Measurements from ENCODE around the gene M1AP. TPM values are rescaled to one million over a fixed set of nuclear protein-coding genes. Genes with fewer than 3 reads are reported as not detected.

M1AP gene
- total and polyA plus RNA-seq, 9 of the 15 experiments (the other 6 are each of a cell fraction or from before 2014, with no cell fraction given), result 0.06 to 0.33 (median 0.11) TPM; not detected in 4

DNA sequence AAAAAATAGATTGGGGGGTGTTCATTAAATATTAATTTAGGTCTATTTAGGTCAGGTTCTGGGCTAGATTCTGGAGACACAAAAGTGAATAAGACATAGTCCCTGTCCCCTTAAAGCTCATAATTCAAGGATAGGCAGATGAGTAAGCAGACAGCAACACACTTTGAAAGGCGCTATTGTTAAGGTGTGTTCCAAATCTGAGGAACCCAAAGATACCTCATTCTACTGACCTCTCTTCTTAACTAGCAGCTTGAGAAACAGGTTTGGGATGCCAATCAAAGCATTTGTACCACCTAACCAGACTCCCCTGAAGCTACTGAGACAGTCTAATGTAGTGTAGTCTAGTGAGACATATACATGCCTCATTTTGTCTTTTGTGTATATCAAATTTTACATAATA lies 40.8 kb upstream of the M1AP start:
- FAIRE-seq (no peak), DNase-seq (ENCODE audit: extremely low read depth in 1 of 4, low spot score in 3 of 4) (no peak), ATAC-seq (no peak)
- ChIA-PET POLR2A (interaction anchor here (1.1 kb wide), 1 partner anchor 74 kb away, joined by 3 read pairs; no protein-coding TSS in a partner anchor), CTCF (ENCODE audit: low intra/inter-chr PET ratio) (no interaction called here)
- TF ChIP-seq YY1 (IDR thresholded peaks at IDR 0.05; ENCODE audit: borderline replicate concordance in 1 of 3, control insufficient read depth in 1 of 3, extremely low read depth in 1 of 3, insufficient read depth in 3 of 3, insufficient read length in 1 of 3, insufficient replicate concordance in 2 of 3, low read depth in 1 of 3, low read length in 2 of 3), result no peak
- TF ChIP-seq ARID2 (IDR thresholded peaks at IDR 0.05), result no peak
- TF ChIP-seq SREBF2 (CRISPR knock-in tag; IDR thresholded peaks at IDR 0.05), result no peak
- no peak for TF ChIP-seq RB1 (IDR thresholded peaks at IDR 0.05; ENCODE audit: low read depth)
- no peak for TF ChIP-seq ATF7 (IDR thresholded peaks at IDR 0.05)
- TF ChIP-seq, protein P1, sequence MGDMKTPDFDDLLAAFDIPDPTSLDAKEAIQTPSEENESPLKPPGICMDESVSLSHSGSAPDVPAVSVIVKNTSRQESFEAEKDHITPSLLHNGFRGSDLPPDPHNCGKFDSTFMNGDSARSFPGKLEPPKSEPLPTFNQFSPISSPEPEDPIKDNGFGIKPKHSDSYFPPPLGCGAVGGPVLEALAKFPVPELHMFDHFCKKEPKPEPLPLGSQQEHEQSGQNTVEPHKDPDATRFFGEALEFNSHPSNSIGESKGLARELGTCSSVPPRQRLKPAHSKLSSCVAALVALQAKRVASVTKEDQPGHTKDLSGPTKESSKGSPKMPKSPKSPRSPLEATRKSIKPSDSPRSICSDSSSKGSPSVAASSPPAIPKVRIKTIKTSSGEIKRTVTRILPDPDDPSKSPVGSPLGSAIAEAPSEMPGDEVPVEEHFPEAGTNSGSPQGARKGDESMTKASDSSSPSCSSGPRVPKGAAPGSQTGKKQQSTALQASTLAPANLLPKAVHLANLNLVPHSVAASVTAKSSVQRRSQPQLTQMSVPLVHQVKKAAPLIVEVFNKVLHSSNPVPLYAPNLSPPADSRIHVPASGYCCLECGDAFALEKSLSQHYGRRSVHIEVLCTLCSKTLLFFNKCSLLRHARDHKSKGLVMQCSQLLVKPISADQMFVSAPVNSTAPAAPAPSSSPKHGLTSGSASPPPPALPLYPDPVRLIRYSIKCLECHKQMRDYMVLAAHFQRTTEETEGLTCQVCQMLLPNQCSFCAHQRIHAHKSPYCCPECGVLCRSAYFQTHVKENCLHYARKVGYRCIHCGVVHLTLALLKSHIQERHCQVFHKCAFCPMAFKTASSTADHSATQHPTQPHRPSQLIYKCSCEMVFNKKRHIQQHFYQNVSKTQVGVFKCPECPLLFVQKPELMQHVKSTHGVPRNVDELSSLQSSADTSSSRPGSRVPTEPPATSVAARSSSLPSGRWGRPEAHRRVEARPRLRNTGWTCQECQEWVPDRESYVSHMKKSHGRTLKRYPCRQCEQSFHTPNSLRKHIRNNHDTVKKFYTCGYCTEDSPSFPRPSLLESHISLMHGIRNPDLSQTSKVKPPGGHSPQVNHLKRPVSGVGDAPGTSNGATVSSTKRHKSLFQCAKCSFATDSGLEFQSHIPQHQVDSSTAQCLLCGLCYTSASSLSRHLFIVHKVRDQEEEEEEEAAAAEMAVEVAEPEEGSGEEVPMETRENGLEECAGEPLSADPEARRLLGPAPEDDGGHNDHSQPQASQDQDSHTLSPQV (IDR thresholded peaks at IDR 0.05), result no peak
- TF ChIP-seq MCM5 (IDR thresholded peaks at IDR 0.05; ENCODE audit: low read depth), result no peak
- TF ChIP-seq, protein P2, sequence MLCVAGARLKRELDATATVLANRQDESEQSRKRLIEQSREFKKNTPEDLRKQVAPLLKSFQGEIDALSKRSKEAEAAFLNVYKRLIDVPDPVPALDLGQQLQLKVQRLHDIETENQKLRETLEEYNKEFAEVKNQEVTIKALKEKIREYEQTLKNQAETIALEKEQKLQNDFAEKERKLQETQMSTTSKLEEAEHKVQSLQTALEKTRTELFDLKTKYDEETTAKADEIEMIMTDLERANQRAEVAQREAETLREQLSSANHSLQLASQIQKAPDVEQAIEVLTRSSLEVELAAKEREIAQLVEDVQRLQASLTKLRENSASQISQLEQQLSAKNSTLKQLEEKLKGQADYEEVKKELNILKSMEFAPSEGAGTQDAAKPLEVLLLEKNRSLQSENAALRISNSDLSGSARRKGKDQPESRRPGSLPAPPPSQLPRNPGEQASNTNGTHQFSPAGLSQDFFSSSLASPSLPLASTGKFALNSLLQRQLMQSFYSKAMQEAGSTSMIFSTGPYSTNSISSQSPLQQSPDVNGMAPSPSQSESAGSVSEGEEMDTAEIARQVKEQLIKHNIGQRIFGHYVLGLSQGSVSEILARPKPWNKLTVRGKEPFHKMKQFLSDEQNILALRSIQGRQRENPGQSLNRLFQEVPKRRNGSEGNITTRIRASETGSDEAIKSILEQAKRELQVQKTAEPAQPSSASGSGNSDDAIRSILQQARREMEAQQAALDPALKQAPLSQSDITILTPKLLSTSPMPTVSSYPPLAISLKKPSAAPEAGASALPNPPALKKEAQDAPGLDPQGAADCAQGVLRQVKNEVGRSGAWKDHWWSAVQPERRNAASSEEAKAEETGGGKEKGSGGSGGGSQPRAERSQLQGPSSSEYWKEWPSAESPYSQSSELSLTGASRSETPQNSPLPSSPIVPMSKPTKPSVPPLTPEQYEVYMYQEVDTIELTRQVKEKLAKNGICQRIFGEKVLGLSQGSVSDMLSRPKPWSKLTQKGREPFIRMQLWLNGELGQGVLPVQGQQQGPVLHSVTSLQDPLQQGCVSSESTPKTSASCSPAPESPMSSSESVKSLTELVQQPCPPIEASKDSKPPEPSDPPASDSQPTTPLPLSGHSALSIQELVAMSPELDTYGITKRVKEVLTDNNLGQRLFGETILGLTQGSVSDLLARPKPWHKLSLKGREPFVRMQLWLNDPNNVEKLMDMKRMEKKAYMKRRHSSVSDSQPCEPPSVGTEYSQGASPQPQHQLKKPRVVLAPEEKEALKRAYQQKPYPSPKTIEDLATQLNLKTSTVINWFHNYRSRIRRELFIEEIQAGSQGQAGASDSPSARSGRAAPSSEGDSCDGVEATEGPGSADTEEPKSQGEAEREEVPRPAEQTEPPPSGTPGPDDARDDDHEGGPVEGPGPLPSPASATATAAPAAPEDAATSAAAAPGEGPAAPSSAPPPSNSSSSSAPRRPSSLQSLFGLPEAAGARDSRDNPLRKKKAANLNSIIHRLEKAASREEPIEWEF (CRISPR knock-in tag; IDR thresholded peaks at IDR 0.05), result no peak
- TF ChIP-seq, protein P3, sequence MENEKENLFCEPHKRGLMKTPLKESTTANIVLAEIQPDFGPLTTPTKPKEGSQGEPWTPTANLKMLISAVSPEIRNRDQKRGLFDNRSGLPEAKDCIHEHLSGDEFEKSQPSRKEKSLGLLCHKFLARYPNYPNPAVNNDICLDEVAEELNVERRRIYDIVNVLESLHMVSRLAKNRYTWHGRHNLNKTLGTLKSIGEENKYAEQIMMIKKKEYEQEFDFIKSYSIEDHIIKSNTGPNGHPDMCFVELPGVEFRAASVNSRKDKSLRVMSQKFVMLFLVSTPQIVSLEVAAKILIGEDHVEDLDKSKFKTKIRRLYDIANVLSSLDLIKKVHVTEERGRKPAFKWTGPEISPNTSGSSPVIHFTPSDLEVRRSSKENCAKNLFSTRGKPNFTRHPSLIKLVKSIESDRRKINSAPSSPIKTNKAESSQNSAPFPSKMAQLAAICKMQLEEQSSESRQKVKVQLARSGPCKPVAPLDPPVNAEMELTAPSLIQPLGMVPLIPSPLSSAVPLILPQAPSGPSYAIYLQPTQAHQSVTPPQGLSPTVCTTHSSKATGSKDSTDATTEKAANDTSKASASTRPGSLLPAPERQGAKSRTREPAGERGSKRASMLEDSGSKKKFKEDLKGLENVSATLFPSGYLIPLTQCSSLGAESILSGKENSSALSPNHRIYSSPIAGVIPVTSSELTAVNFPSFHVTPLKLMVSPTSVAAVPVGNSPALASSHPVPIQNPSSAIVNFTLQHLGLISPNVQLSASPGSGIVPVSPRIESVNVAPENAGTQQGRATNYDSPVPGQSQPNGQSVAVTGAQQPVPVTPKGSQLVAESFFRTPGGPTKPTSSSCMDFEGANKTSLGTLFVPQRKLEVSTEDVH (IDR thresholded peaks at IDR 0.05; ENCODE audit: low read depth, partially characterized antibody), result no peak
- TF ChIP-seq SRSF3 (IDR thresholded peaks at IDR 0.05; ENCODE audit: insufficient read depth, low read length), result no peak
- intact Hi-C loops (cut with micrococcal nuclease) (no loop called here), in situ Hi-C loops (cut with MboI) (no loop called here)
- WGBS (ENCODE audit: insufficient coverage, low coverage, missing lambda C conversion rate), result 10% methylated on average over 1 of the region's 1 CpG
- Histone ChIP-seq H3K4me3 (no peak overlapping the region), H3K9me3 (replicated peaks; ENCODE audit: control insufficient read depth, insufficient read depth, low read depth, low read length) (no peaks in the 10 kb centered on the region), H3K9me1 (ENCODE audit: control insufficient read depth, insufficient read depth, low read length) (no peaks in the 10 kb centered on the region), H4K20me1 (replicated peaks; ENCODE audit: control insufficient read depth, insufficient read depth, low read length) (no peaks in the 10 kb centered on the region), H3K4me1 (replicated peaks in 1 of 2; ENCODE audit: control insufficient read depth in 2 of 2, insufficient read depth in 2 of 2, low read length in 2 of 2) (no peaks in the 10 kb centered on the region; a peak in 1 of 5 replicates), H3K79me2 (ENCODE audit: control insufficient read depth, insufficient read depth, low read length) (no peaks in the 10 kb centered on the region), H3K27ac (ENCODE audit: extremely low read depth, low read depth, low read length) (no peak overlapping the region), H2AFZ (ENCODE audit: low read depth, low read length) (no peak overlapping the region), H3K9ac (ENCODE audit: insufficient read depth in 1 of 2, low read depth in 2 of 2, low read length in 2 of 2) (no peak overlapping the region), H3K27me3 (ENCODE audit: control insufficient read depth in 2 of 2, insufficient read depth in 2 of 2, low read length in 2 of 2) (peaks cover 0 to 15% of the 10 kb centered on the region in 2 experiments; a peak in 4 of 5 replicates), H3K4me2 (ENCODE audit: insufficient read depth, low read length) (no peak overlapping the region), H3K36me3 (ENCODE audit: control insufficient read depth, insufficient read depth, low read length) (no peaks in the 10 kb centered on the region)
- BruUV-seq (replicated peaks), result no TSS peak
